Raji (cell line): ENCODE measurements around the gene PRIMA1.

Experiments
- POLR2A ChIP-seq: IDR thresholded peaks from 2 replicates; pipeline ENCODE4 v1.6.1; 2011; ENCODE audit warnings: low read depth, low read length, control low read depth; ENCODE audit not compliant: insufficient read depth

The PRIMA1 gene

GRCh38 chr14:93705513-93706156, 82.7 kb downstream of the PRIMA1 start:
- no peak for TF ChIP-seq POLR2A

- no peak for TF ChIP-seq POLR2A
Measured at GRCh38 chr14:93703941-93704340, 84.3 kb downstream of the PRIMA1 start.

DNA sequence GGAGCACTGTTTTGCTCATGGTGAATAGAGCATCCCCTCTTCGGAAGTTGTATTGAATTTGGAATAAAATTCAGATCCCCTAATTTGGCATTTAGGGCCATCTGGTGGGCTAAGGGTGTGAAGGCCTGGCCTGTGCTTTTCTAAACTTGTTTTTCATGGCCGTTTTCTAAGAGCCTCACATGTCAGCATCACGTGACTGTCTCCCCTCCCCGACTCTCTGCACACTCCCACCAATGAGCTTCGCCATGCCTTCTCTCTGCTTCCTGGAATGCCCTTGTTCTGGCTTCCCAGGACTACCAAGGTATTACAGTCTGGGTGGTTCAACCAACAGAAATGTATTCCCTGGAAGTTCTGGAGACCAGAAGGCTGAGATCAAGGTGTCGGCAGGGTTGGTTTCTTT, 85.3 kb downstream of the PRIMA1 start:
- TF ChIP-seq POLR2A = no peak

DNA sequence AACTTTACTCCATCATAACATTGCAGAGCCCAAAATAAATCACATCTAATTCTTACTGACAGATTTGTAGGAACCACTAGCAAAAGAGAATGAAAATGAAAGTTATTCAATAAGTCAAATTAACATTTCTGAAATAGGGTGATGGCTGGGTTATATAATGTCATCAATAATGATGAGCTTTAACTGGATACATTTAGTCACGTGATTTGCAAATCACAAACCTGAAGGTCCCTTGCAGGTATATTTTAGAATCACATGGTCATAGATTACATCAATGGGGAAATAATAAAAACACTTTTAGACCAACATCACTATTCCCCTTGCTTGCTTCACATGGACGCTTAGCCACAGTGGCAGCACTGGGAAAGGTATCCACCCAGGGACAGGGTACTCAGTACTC, 86.7 kb downstream of the PRIMA1 start:
- no peak for TF ChIP-seq POLR2A

GRCh38 chr14:93700928-93701327, 87.4 kb downstream of the PRIMA1 start:
- no peak for TF ChIP-seq POLR2A

- TF ChIP-seq POLR2A = no peak
Measured at GRCh38 chr14:93693914-93694313, 94.4 kb downstream of the PRIMA1 start.

- TF ChIP-seq POLR2A = no peak
Measured at GRCh38 chr14:93691042-93691780, 97.1 kb downstream of the PRIMA1 start.

GRCh38 chr14:93690146-93690545, 98.1 kb downstream of the PRIMA1 start:
- TF ChIP-seq POLR2A = no peak

- TF ChIP-seq POLR2A = no peak
Measured at GRCh38 chr14:93688820-93689219, 99.5 kb downstream of the PRIMA1 start.

GRCh38 chr14:93688239-93688666, 100.0 kb downstream of the PRIMA1 start:
- no peak for TF ChIP-seq POLR2A

GRCh38 chr14:93686268-93686667, 102.0 kb downstream of the PRIMA1 start:
- TF ChIP-seq POLR2A = no peak

- TF ChIP-seq POLR2A = no peak
Measured at GRCh38 chr14:93685121-93685895, 103.0 kb downstream of the PRIMA1 start.

- no peak for TF ChIP-seq POLR2A
Measured at GRCh38 chr14:93683226-93683625, 105.1 kb downstream of the PRIMA1 start.

DNA sequence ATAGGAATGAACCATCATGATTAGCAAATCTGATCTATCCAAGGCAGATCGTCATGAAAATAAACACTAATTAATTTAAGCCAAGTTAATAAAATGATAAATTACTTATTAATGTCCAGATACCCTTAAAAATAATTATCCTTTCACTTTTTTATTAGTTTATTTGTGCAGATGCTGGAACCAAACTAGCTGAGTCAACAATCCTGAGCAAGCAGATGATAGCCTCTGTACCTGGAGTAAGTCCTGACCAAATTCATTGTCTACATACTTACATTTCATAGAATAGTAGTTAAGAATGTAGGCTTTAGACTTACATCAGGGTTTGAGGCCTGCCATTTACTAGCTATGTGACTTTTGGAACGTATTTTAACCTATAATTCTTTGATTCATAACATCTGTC, 105.8 kb downstream of the PRIMA1 start:
- no peak for TF ChIP-seq POLR2A

- TF ChIP-seq POLR2A = no peak
Measured at GRCh38 chr14:93676416-93676958, 111.8 kb downstream of the PRIMA1 start.
